Stimulated activated CD4-positive, alpha-beta T cell treated with anti-CD3 and anti-CD28 coated beads, Interleukin-12 subunit alpha, Interleukin-12 subunit beta, amount 100 ng/mL, for 24 hours (primary cell): ENCODE results near the gene PRICKLE2.

Experiments used
- DNase-seq, 2 experiments: peaks; one replicate each; pipeline ENCODE4 v3.0.0-alpha.2; 2020; ENCODE audit warnings: low read depth in 2 of 2

The PRICKLE2 gene

GRCh38 chr3:64073158-64073761 is 152.0 kb downstream of the PRICKLE2 start:
- no peak for DNase-seq

GRCh38 chr3:64072126-64072525 is 153.1 kb downstream of the PRICKLE2 start:
- DNase-seq, result no peak

- DNase-seq, result no peak
These were observed 154.6 kb downstream of the PRICKLE2 start for GRCh38 chr3:64070704-64071103.

- DNase-seq, result no peak
These were observed 157.5 kb downstream of the PRICKLE2 start for GRCh38 chr3:64067506-64068346.

GRCh38 chr3:64064804-64065203 is 160.5 kb downstream of the PRICKLE2 start:
- DNase-seq, result no peak

- DNase-seq, result no peak
These were observed 161.3 kb downstream of the PRICKLE2 start for GRCh38 chr3:64063983-64064438.

GRCh38 chr3:64063207-64063982 is 161.9 kb downstream of the PRICKLE2 start:
- no peak for DNase-seq

GRCh38 chr3:64061628-64062027 is 163.6 kb downstream of the PRICKLE2 start:
- no peak for DNase-seq

- no peak for DNase-seq
These were observed 165.6 kb downstream of the PRICKLE2 start for GRCh38 chr3:64059484-64060175.

- DNase-seq, result no peak
These were observed 166.7 kb downstream of the PRICKLE2 start for GRCh38 chr3:64058566-64058965.

GRCh38 chr3:64057231-64057630 is 168.0 kb downstream of the PRICKLE2 start:
- DNase-seq, result no peak

- no peak for DNase-seq
These were observed 168.6 kb downstream of the PRICKLE2 start for GRCh38 chr3:64056606-64057180.

GRCh38 chr3:64055076-64055475 is 170.2 kb downstream of the PRICKLE2 start:
- no peak for DNase-seq

GRCh38 chr3:64054488-64054887 is 170.8 kb downstream of the PRICKLE2 start:
- DNase-seq, result no peak

- no peak for DNase-seq
These were observed 171.7 kb downstream of the PRICKLE2 start for GRCh38 chr3:64053581-64053980.

GRCh38 chr3:64053117-64053516 is 172.1 kb downstream of the PRICKLE2 start:
- DNase-seq, result no peak

- DNase-seq, result no peak
These were observed 175.4 kb downstream of the PRICKLE2 start for GRCh38 chr3:64049832-64050231.

GRCh38 chr3:64049136-64049535 is 176.1 kb downstream of the PRICKLE2 start:
- DNase-seq, result no peak

- no peak for DNase-seq
These were observed 176.6 kb downstream of the PRICKLE2 start for GRCh38 chr3:64048631-64049061.

- DNase-seq, result no peak
These were observed 177.5 kb downstream of the PRICKLE2 start for GRCh38 chr3:64047787-64048186.

- DNase-seq, result no peak
These were observed 178.2 kb downstream of the PRICKLE2 start for GRCh38 chr3:64046996-64047594.
